H1 (cell line): ENCODE data around the gene CCNT1.

ENCODE experiments used
- ASH2L ChIP-seq: fragments of 200-600, 300-600 bp; sonication (generic); IDR thresholded peaks from one replicate; pipeline ENCODE4 v1.7.1; 2017; ENCODE audit warnings: low read length
- CEBPB ChIP-seq: IDR thresholded peaks from 2 replicates; pipeline ENCODE4 v1.6.1; 2012; ENCODE audit warnings: low read depth, low read length
- CTCF ChIP-seq, 3 experiments: IDR thresholded peaks; 1 replicate in 2 of 3; 2 replicates in 1 of 3; pipeline versions ENCODE4 v1.5.1 to v1.6.1; 2011; ENCODE audit warnings: low read length in 3 of 3, mild to moderate bottlenecking in 3 of 3, inconsistent platforms in 2 of 3, low read depth in 1 of 3, moderate library complexity in 1 of 3; ENCODE audit not compliant: insufficient read depth in 1 of 3; ENCODE audit errors: control extremely low read depth in 1 of 3
- EZH2 ChIP-seq: fragments of 200-600 bp; sonication (generic); IDR thresholded peaks from 2 replicates; pipeline ENCODE4 v1.7.1; 2012; ENCODE audit warnings: low read depth, mild to moderate bottlenecking, moderate library complexity, low read length, inconsistent platforms; ENCODE audit not compliant: severe bottlenecking
- HDAC2 ChIP-seq, 2 experiments: fragments of 300-600 bp in 1 of 2; sonication (generic) in 1 of 2; IDR thresholded peaks; 2 replicates each; pipeline ENCODE4 v1.6.1; 2011 to 2012; ENCODE audit warnings: low read depth in 2 of 2, low read length in 2 of 2, mild to moderate bottlenecking in 2 of 2, moderate library complexity in 2 of 2, borderline replicate concordance in 1 of 2, inconsistent platforms in 1 of 2
- HDAC6 ChIP-seq: IDR thresholded peaks from one replicate; pipeline ENCODE4 v1.7.1; 2012; ENCODE audit warnings: low read depth, mild to moderate bottlenecking, inconsistent platforms, low read length, moderate library complexity
- RXRA ChIP-seq: IDR thresholded peaks from 2 replicates; pipeline ENCODE4 v1.6.1; 2011; ENCODE audit warnings: low read depth, mild to moderate bottlenecking, low read length, moderate library complexity; ENCODE audit not compliant: insufficient read depth
- SP1 ChIP-seq: IDR thresholded peaks from 2 replicates; pipeline ENCODE4 v1.6.1; 2011; ENCODE audit warnings: low read depth, low read length
- SP2 ChIP-seq: IDR thresholded peaks from 2 replicates; pipeline ENCODE4 v1.6.1; 2012; ENCODE audit warnings: mild to moderate bottlenecking, low read length, inconsistent platforms
- SP4 ChIP-seq: IDR thresholded peaks from 2 replicates; pipeline ENCODE4 v1.6.1; 2012; ENCODE audit warnings: low read length, inconsistent platforms
- TAF7 ChIP-seq: optimal IDR thresholded peaks from 2 replicates; pipeline ENCODE3; 2011; ENCODE audit warnings: low read depth, mild to moderate bottlenecking, inconsistent platforms, low read length, moderate library complexity, borderline replicate concordance
- USF2 ChIP-seq: IDR thresholded peaks from 2 replicates; pipeline ENCODE4 v1.6.1; 2011; ENCODE audit warnings: low read length, improper control_type of control experiment

- TF ChIP-seq ASH2L (no peak), CTCF (IDR thresholded peaks at IDR 0.05; ENCODE audit: control extremely low read depth in 1 of 3, insufficient read depth in 1 of 3, low read depth in 1 of 3, low read length in 3 of 3) (no peak), EZH2 (no peak), TAF7 (no peak), HDAC6 (no peak), SP2 (no peak), CEBPB (no peak), SP1 (no peak), HDAC2 (IDR thresholded peaks at IDR 0.05; ENCODE audit: borderline replicate concordance in 1 of 2, low read depth in 2 of 2, low read length in 2 of 2) (no peak), SP4 (no peak), USF2 (no peak), RXRA (no peak)
These were observed 33.7 kb upstream of the CCNT1 start for GRCh38 chr12:48750215-48750614.
